H1 (cell line): ENCODE results near the gene SPOCK1. TPM values are rescaled to one million over a fixed set of nuclear protein-coding genes. Genes with fewer than 3 reads are reported as not detected.

Experiments used
- CTCF ChIA-PET: fragments of 300-600 bp; sonication (Branson Sonifier 250); formaldehyde crosslinking; loops from one replicate; lab custom pipeline; 2021; ENCODE audit not compliant: partially characterized antibody; lab: Charles Lee
- POLR2A ChIA-PET: fragments of 300-600 bp; sonication (Branson Sonifier 250); formaldehyde crosslinking; loops from one replicate; lab custom pipeline; 2021; ENCODE audit warnings: inconsistent platforms; ENCODE audit not compliant: partially characterized antibody; lab: Charles Lee
- DNase-seq, 2 experiments: peaks; one replicate each; pipeline versions ENCODE4 v3.0.0 to v3.0.0-alpha.2; 2010 to 2022; ENCODE audit warnings: low spot score in 2 of 2, low read depth in 1 of 2, mixed read lengths in 1 of 2
- FAIRE-seq: peaks from 2 replicates; lab custom pipeline; 2011; peaks lifted over from hg19 to GRCh38; lab: Jason Lieb, UNC
- H2AFZ ChIP-seq: 2 replicates; pipeline ENCODE4 v1.8.1; 2012; ENCODE audit warnings: low read length, inconsistent platforms
- H2AK5ac ChIP-seq: 2 replicates; pipeline ENCODE4 v1.6.1; 2013; ENCODE audit warnings: low read depth, low read length
- H2BK120ac ChIP-seq: replicated peaks from 2 replicates; pipeline ENCODE3; 2013; ENCODE audit warnings: low read depth, low read length, inconsistent platforms
- H2BK12ac ChIP-seq: 2 replicates; pipeline ENCODE4 v1.6.1; 2013; ENCODE audit warnings: low read depth, low read length
- H2BK15ac ChIP-seq: 2 replicates; pipeline ENCODE4 v1.6.1; 2013; ENCODE audit warnings: low read length
- H2BK20ac ChIP-seq: 2 replicates; pipeline ENCODE4 v1.6.1; 2013; ENCODE audit warnings: low read length
- H2BK5ac ChIP-seq: 2 replicates; pipeline ENCODE4 v1.6.1; 2013; ENCODE audit warnings: low read depth, low read length
- H3K14ac ChIP-seq: 2 replicates; pipeline ENCODE4 v1.6.1; 2013; ENCODE audit warnings: inconsistent platforms; ENCODE audit not compliant: insufficient read length
- H3K18ac ChIP-seq: 2 replicates; pipeline ENCODE4 v1.6.1; 2013; ENCODE audit warnings: low read length; ENCODE audit errors: extremely low read depth
- H3K23ac ChIP-seq: 2 replicates; pipeline ENCODE4 v1.6.1; 2013; ENCODE audit warnings: inconsistent platforms; ENCODE audit not compliant: insufficient read length
- H3K23me2 ChIP-seq: 2 replicates; pipeline ENCODE4 v1.6.1; 2013; ENCODE audit warnings: low read depth, low read length
- H3K27ac ChIP-seq: 2 replicates; pipeline ENCODE4 v1.6.1; 2011; ENCODE audit warnings: low read depth, low read length, inconsistent platforms
- H3K27me3 ChIP-seq, 4 experiments: replicated peaks in 1 of 4; 1 replicate in 1 of 4; 2 replicates in 3 of 4; pipeline versions ENCODE4 v1.6.1 to v1.8.1; 2011 to 2013; ENCODE audit warnings: low read length in 3 of 4, mild to moderate bottlenecking in 3 of 4, inconsistent platforms in 2 of 4, mixed read lengths in 2 of 4, moderate library complexity in 1 of 4; ENCODE audit not compliant: control insufficient read depth in 3 of 4, insufficient read depth in 3 of 4; ENCODE audit errors: extremely low read depth in 1 of 4
- H3K36me3 ChIP-seq, 4 experiments: 2 replicates each; pipeline versions ENCODE4 v1.6.1 to v1.8.1; 2011 to 2013; ENCODE audit warnings: mild to moderate bottlenecking in 4 of 4, low read length in 3 of 4, moderate library complexity in 2 of 4, control low read depth in 1 of 4, inconsistent platforms in 1 of 4; ENCODE audit not compliant: insufficient read depth in 4 of 4, control insufficient read depth in 2 of 4
- H3K4ac ChIP-seq: replicated peaks from 2 replicates; pipeline ENCODE3; 2013; ENCODE audit warnings: low read length, low read depth, mixed read lengths, inconsistent platforms; ENCODE audit not compliant: insufficient read length
- H3K4me1 ChIP-seq, 4 experiments: replicated peaks in 1 of 4; 1 replicate in 1 of 4; 2 replicates in 3 of 4; pipeline versions ENCODE4 v1.6.1 to v1.8.1; 2011 to 2013; ENCODE audit warnings: low read length in 3 of 4, inconsistent platforms in 2 of 4, mixed read lengths in 1 of 4; ENCODE audit not compliant: insufficient read depth in 4 of 4, control insufficient read depth in 3 of 4
- H3K4me2 ChIP-seq, 2 experiments: 2 replicates each; pipeline versions ENCODE4 v1.6.1 to v1.8.1; 2011 to 2013; ENCODE audit warnings: low read depth in 2 of 2, low read length in 2 of 2, control low read depth in 1 of 2, inconsistent platforms in 1 of 2, mild to moderate bottlenecking in 1 of 2; ENCODE audit not compliant: insufficient read depth in 1 of 2
- H3K4me3 ChIP-seq, 4 experiments: fragments of 200-600, 300-600 bp in 1 of 4; sonication (generic), shearing (Covaris generic), sonication (Bioruptor Twin) in 1 of 4; 2 replicates each; pipeline versions ENCODE4 v1.5.1 to v1.8.1; 2011 to 2016; ENCODE audit warnings: low read length in 4 of 4, low read depth in 3 of 4, control low read depth in 2 of 4, inconsistent platforms in 2 of 4, mild to moderate bottlenecking in 2 of 4, mixed read lengths in 1 of 4, moderate library complexity in 1 of 4; ENCODE audit not compliant: insufficient read depth in 2 of 4; ENCODE audit errors: extremely low read depth in 1 of 4
- H3K56ac ChIP-seq: replicated peaks from 2 replicates; pipeline ENCODE3; 2013; ENCODE audit warnings: low read depth, mild to moderate bottlenecking, mixed read lengths, low read length, inconsistent platforms; ENCODE audit not compliant: insufficient read length
- H3K79me1 ChIP-seq: 2 replicates; pipeline ENCODE4 v1.6.1; 2013; ENCODE audit warnings: low read depth, low read length, control low read depth
- H3K79me2 ChIP-seq, 2 experiments: 2 replicates each; pipeline versions ENCODE4 v1.6.1 to v1.8.1; 2012 to 2013; ENCODE audit warnings: low read length in 2 of 2, mild to moderate bottlenecking in 2 of 2, inconsistent platforms in 1 of 2; ENCODE audit not compliant: insufficient read depth in 2 of 2, control insufficient read depth in 1 of 2
- H3K9ac ChIP-seq, 4 experiments: replicated peaks in 1 of 4; 1 replicate in 1 of 4; 2 replicates in 3 of 4; pipeline versions ENCODE4 v1.6.1 to v1.8.1; 2011 to 2013; ENCODE audit warnings: low read depth in 3 of 4, low read length in 3 of 4, control low read depth in 2 of 4, mild to moderate bottlenecking in 2 of 4, moderate library complexity in 2 of 4, inconsistent platforms in 1 of 4; ENCODE audit errors: extremely low read depth in 1 of 4
- H3K9me3 ChIP-seq, 2 experiments: 2 replicates each; pipeline versions ENCODE4 v1.6.1 to v1.8.1; 2012 to 2013; ENCODE audit warnings: mild to moderate bottlenecking in 2 of 2, moderate library complexity in 2 of 2, control low read depth in 1 of 2, inconsistent platforms in 1 of 2, low read depth in 1 of 2, low read length in 1 of 2, mixed read lengths in 1 of 2; ENCODE audit not compliant: insufficient read depth in 2 of 2
- H4K20me1 ChIP-seq, 2 experiments: replicated peaks in 1 of 2; 2 replicates each; pipeline versions ENCODE3 to v1.8.1; 2011 to 2013; ENCODE audit warnings: inconsistent platforms in 2 of 2, low read length in 2 of 2, mild to moderate bottlenecking in 1 of 2; ENCODE audit not compliant: insufficient read depth in 2 of 2, control insufficient read depth in 1 of 2
- H4K5ac ChIP-seq: 2 replicates; pipeline ENCODE4 v1.6.1; 2013; ENCODE audit warnings: low read length, low read depth, mixed read lengths, inconsistent platforms; ENCODE audit not compliant: insufficient read length
- H4K8ac ChIP-seq: 2 replicates; pipeline ENCODE4 v1.8.0; 2013; ENCODE audit warnings: mild to moderate bottlenecking, moderate library complexity, low read length, inconsistent platforms; ENCODE audit not compliant: insufficient read depth; ENCODE audit errors: extremely low read depth
- H4K91ac ChIP-seq: replicated peaks from 2 replicates; pipeline ENCODE3; 2013; ENCODE audit warnings: low read length, mixed read lengths, inconsistent platforms; ENCODE audit not compliant: insufficient read length
- CREB1 ChIP-seq: IDR thresholded peaks from 2 replicates; pipeline ENCODE4 v1.6.1; 2012; ENCODE audit warnings: inconsistent platforms
- GABPA ChIP-seq: IDR thresholded peaks from 2 replicates; pipeline ENCODE4 v1.6.1; 2011; ENCODE audit warnings: mild to moderate bottlenecking, low read length, moderate library complexity, borderline replicate concordance; ENCODE audit not compliant: insufficient read depth
- GTF2F1 ChIP-seq: IDR thresholded peaks from 2 replicates; pipeline ENCODE4 v1.6.1; 2012; ENCODE audit warnings: low read depth, low read length, improper control_type of control experiment, borderline replicate concordance
- SP4 ChIP-seq: IDR thresholded peaks from 2 replicates; pipeline ENCODE4 v1.6.1; 2012; ENCODE audit warnings: low read length, inconsistent platforms
- WGBS, 2 experiments: shearing (Covaris generic) in 1 of 2; methylation state at CpG; one replicate each; pipeline versions ENCODE4 v1.1.6 to v1.1.7; 2013 to 2015; ENCODE audit warnings: low lambda C conversion rate in 2 of 2, mixed read lengths in 2 of 2, inconsistent platforms in 1 of 2, low coverage in 1 of 2, missing lambda C conversion rate in 1 of 2; ENCODE audit not compliant: insufficient replicate concordance in 2 of 2, insufficient coverage in 1 of 2, insufficient read length in 1 of 2; ENCODE audit errors: extremely low coverage in 1 of 2, missing lambda C conversion rate in 1 of 2; 5-methylcytosine and 5-hydroxymethylcytosine counted together
- polyA plus RNA-seq, 7 experiments: library from polyadenylated mRNA; depleted of rRNA in 3 of 7; stranded (reverse) in 5 of 7; unstranded in 2 of 7; fragments of >200 nt in 5 of 7; fragments of 200-250 nt in 2 of 7; gene quantifications; 1 replicate in 5 of 7; 2 replicates in 1 of 7; 4 replicates in 1 of 7; pipeline versions ENCODE4 v1.2.1 to v1.2.3, GENCODE V29; 2011 to 2013; ENCODE audit warnings: missing spikeins in 2 of 7, mixed read lengths in 2 of 7
- total RNA-seq: library from RNA; stranded (reverse); fragmentation: NEBNext Ultra II Directional; extraction: Animal tissue kit (Norgen Biotek cat#: 25700); gene quantifications from 2 replicates; pipeline ENCODE4 v1.2.1, GENCODE V29; 2021
- TF ChIP-seq, protein P1 (sequence below): IDR thresholded peaks from 2 replicates; pipeline ENCODE4 v1.6.1; 2012; ENCODE audit warnings: inconsistent platforms
- TF ChIP-seq, protein P2 (sequence below), 3 experiments: IDR thresholded peaks; 1 replicate in 2 of 3; 2 replicates in 1 of 3; pipeline versions ENCODE4 v1.5.1 to v1.6.1; 2011; ENCODE audit warnings: low read length in 3 of 3, mild to moderate bottlenecking in 3 of 3, inconsistent platforms in 2 of 3, low read depth in 1 of 3, moderate library complexity in 1 of 3; ENCODE audit not compliant: insufficient read depth in 1 of 3; ENCODE audit errors: control extremely low read depth in 1 of 3

SPOCK1 gene
- total and polyA plus RNA-seq, 2 of the 8 experiments (the other 6 are each of a cell fraction or from before 2014, with no cell fraction given) = 6.9 to 18.1 TPM

DNA sequence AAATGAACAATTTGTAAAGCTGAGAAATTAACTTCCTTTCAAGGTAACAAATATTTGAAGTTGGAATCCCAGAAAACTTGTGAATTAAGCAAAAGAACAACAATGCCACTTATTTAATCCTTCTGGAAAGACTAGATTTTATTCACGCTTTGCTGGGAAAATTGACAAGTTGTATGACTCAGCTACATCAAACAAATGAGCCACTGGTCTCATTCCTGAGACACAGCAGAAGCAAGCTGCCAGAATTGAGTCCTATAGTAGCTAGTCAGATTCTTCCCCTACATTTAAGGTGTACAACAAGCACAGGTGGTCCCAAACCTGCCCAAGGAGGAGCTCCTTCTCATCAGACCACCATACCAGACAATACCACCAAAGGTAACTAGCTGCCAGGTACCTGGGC is 280.7 kb downstream of the SPOCK1 start:
- no peak overlapping the region for H2BK5ac ChIP-seq
- FAIRE-seq = no peak
- no peaks in the 10 kb centered on the region for H3K79me1 ChIP-seq
- H4K20me1 ChIP-seq = no peaks in the 10 kb centered on the region
- no peak for DNase-seq
- no peak overlapping the region for H2BK12ac ChIP-seq
- H3K27ac ChIP-seq = no peak overlapping the region
- no peak overlapping the region for H3K56ac ChIP-seq
- no peak overlapping the region for H3K9ac ChIP-seq
- no peaks in the 10 kb centered on the region for H3K23me2 ChIP-seq
- H3K79me2 ChIP-seq = no peaks in the 10 kb centered on the region
- H4K8ac ChIP-seq = no peak overlapping the region
- no peaks in the 10 kb centered on the region for H3K36me3 ChIP-seq
- H3K4me3 ChIP-seq = no peak overlapping the region
- no peak overlapping the region for H3K18ac ChIP-seq
- no peak overlapping the region for H4K5ac ChIP-seq
- no peak overlapping the region for H3K14ac ChIP-seq
- ChIA-PET POLR2A (no interaction called here), CTCF (interaction anchor here (0.6 to 2.1 kb wide), 12 partner anchors 10 to 414 kb away, joined by 3 to 7 read pairs (median 4); no protein-coding TSS in a partner anchor)
- WGBS, 2 experiments = 59% methylated on average over 1 of the region's 1 CpG; no CpG with 5 or more reads in 1 of the 2 experiments
- no peak overlapping the region for H3K23ac ChIP-seq
- H3K9me3 ChIP-seq = no peaks in the 10 kb centered on the region
- no peak overlapping the region for H2AK5ac ChIP-seq
- H2AFZ ChIP-seq = no peak overlapping the region
- H2BK15ac ChIP-seq = no peak overlapping the region
- no peak overlapping the region for H2BK20ac ChIP-seq
- no peak overlapping the region for H4K91ac ChIP-seq
- H2BK120ac ChIP-seq = no peak overlapping the region
- no peak overlapping the region for H3K4me2 ChIP-seq
- H3K4ac ChIP-seq = no peak overlapping the region
- no peaks in the 10 kb centered on the region for H3K27me3 ChIP-seq
- peaks cover 0 to 3% (median 0%) of the 10 kb centered on the region in 4 experiments; a peak in 1 of 7 replicates for H3K4me1 ChIP-seq
- TF ChIP-seq SP4 (no peak), GABPA (no peak), CREB1 (no peak), GTF2F1 (no peak)
- TF ChIP-seq, protein P1, sequence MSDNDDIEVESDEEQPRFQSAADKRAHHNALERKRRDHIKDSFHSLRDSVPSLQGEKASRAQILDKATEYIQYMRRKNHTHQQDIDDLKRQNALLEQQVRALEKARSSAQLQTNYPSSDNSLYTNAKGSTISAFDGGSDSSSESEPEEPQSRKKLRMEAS = no peak
- TF ChIP-seq, protein P2, sequence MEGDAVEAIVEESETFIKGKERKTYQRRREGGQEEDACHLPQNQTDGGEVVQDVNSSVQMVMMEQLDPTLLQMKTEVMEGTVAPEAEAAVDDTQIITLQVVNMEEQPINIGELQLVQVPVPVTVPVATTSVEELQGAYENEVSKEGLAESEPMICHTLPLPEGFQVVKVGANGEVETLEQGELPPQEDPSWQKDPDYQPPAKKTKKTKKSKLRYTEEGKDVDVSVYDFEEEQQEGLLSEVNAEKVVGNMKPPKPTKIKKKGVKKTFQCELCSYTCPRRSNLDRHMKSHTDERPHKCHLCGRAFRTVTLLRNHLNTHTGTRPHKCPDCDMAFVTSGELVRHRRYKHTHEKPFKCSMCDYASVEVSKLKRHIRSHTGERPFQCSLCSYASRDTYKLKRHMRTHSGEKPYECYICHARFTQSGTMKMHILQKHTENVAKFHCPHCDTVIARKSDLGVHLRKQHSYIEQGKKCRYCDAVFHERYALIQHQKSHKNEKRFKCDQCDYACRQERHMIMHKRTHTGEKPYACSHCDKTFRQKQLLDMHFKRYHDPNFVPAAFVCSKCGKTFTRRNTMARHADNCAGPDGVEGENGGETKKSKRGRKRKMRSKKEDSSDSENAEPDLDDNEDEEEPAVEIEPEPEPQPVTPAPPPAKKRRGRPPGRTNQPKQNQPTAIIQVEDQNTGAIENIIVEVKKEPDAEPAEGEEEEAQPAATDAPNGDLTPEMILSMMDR (IDR thresholded peaks at IDR 0.05; ENCODE audit: control extremely low read depth in 1 of 3, insufficient read depth in 1 of 3, low read depth in 1 of 3, low read length in 3 of 3) = no peak
